Epithelial cell of proximal tubule (primary cell): ENCODE results near the gene ST6GALNAC3. TPM values are rescaled to one million over a fixed set of nuclear protein-coding genes. Genes with fewer than 3 reads are reported as not detected.

Experiments used
- DNase-seq: peaks from one replicate; pipeline ENCODE4 v3.0.0-alpha.2; 2011; ENCODE audit warnings: low read depth
- H3K4me3 ChIP-seq: 2 replicates; pipeline ENCODE4 v1.5.1; 2011; ENCODE audit warnings: low read depth, mild to moderate bottlenecking, low read length
- total RNA-seq: library from RNA; depleted of rRNA; stranded (reverse); fragments of >200 nt; gene quantifications from 2 replicates; pipeline ENCODE4 v1.2.3, GENCODE V29; 2015
- TF ChIP-seq, protein P1 (sequence below): conservative IDR thresholded peaks from 2 replicates; pipeline ENCODE4 v1.5.1; 2012; ENCODE audit warnings: low read depth, mild to moderate bottlenecking, low read length

Gene ST6GALNAC3
- total RNA-seq, 1 donor from 2014 or later, result 0.75 TPM

DNA sequence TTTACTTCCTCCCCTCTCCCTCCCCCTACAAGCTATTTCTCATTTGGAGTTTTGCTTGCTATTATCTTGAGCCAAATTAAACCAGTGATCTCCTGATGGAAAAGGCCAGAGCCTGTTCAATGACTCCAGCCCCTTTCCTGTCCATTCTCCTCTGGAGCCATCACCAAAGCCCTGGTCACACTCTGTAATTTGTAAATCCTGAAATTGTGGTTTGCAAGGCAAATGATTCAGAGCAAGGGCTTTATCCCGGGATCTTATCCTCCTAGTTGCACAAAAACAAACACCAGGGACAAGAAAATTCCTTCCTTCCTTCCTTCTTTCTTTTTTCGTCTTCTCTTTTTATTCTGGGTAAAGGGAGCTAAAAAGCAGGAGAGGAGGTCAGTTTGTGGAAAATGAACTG, 426.6 kb downstream of the ST6GALNAC3 start:
- no peak for DNase-seq
- H3K4me3 ChIP-seq, result no peak overlapping the region
- TF ChIP-seq, protein P1, sequence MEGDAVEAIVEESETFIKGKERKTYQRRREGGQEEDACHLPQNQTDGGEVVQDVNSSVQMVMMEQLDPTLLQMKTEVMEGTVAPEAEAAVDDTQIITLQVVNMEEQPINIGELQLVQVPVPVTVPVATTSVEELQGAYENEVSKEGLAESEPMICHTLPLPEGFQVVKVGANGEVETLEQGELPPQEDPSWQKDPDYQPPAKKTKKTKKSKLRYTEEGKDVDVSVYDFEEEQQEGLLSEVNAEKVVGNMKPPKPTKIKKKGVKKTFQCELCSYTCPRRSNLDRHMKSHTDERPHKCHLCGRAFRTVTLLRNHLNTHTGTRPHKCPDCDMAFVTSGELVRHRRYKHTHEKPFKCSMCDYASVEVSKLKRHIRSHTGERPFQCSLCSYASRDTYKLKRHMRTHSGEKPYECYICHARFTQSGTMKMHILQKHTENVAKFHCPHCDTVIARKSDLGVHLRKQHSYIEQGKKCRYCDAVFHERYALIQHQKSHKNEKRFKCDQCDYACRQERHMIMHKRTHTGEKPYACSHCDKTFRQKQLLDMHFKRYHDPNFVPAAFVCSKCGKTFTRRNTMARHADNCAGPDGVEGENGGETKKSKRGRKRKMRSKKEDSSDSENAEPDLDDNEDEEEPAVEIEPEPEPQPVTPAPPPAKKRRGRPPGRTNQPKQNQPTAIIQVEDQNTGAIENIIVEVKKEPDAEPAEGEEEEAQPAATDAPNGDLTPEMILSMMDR, result no peak

DNA sequence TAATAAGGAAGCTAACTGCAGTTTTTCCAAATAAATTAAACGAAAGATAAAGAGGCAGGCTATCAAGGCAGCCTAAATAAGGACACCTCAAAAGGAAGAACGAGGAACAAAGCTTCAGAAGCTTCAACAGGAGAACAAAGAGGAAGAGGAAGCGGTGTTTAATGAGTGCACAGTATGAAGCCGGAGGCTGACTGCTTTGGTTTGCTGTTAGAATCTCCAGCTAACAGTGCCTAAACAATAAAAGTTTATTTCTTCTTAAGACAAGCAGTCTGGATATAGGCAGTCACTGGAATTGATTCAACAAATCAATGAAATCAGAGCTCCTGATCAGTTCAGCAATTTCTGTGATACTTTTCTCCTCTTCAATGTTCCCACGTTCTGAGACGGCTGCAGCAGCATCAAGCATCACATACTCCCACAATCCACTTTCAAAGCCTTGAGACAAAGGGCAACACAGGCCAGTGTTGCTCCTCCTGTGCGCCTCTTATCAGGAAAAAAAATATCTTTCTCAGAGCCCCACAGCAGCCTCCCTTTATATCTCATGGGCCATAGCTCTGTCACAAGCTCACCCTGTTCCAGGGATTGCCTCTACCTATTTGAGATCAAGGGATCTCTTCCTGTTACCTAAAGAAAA, 427.2 kb downstream of the ST6GALNAC3 start:
- no peak overlapping the region for H3K4me3 ChIP-seq
- TF ChIP-seq, protein P1, result no peak
- DNase-seq, result no peak

DNA sequence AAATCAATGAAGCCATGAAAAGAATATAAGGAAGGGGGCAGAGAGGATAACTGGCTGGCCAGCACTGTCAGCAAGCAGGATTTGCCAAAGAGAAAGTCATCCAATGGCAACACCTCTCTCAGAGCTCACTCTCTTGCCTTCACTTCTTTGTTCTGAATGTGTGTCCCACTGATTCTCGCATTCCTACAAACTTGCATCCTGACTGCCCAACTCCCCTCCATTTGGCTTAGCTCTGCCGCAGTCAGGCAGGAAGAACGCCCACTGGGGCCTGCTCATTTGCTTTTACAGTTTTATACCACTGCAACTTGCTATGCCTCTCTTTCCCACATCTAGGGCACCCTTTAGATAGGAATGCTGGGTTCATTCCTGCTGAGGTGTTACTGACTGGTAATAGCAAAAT, 428.6 kb downstream of the ST6GALNAC3 start:
- TF ChIP-seq, protein P1, result no peak
- no peak for DNase-seq
- H3K4me3 ChIP-seq, result no peak overlapping the region

DNA sequence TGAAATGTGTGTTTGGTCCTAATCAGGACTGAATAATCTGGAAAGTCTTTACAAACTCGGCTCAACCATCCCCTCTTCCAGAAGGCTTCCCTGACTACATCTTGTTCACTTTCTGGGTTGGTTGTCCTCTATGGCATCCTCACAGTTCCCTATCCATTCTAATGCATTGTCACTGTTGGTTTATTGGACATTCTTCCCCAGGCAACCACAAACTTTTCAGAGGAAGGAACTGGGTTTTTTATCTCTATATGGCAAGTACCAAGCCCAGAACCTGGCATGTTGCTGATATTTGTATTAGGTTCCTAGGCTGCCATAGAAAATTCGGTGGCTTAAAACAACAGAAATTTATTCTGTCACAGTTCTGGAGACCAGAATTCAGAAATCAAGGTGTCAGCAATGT, 429.2 kb downstream of the ST6GALNAC3 start:
- DNase-seq, result no peak
- no peak overlapping the region for H3K4me3 ChIP-seq
- TF ChIP-seq, protein P1, result no peak

DNA sequence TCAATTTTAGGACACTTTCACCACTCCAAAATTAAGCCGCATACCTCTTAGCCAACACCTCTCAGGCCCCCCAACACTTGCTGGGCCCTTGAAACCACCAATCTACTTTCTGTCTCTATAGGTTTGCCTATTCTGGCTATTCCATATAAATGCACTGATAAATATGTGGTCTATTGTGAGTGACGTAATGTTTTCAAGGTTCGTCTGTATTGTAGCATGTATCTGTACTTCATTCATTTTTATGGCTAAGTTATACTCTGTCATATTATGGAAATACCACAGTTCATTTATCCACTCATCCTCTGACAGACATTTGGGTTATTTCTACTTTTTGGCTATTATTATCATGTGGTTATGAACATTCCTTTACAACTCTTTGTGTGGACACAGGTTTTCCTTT, 432.8 kb downstream of the ST6GALNAC3 start:
- TF ChIP-seq, protein P1, result no peak
- no peak overlapping the region for H3K4me3 ChIP-seq
- no peak for DNase-seq

DNA sequence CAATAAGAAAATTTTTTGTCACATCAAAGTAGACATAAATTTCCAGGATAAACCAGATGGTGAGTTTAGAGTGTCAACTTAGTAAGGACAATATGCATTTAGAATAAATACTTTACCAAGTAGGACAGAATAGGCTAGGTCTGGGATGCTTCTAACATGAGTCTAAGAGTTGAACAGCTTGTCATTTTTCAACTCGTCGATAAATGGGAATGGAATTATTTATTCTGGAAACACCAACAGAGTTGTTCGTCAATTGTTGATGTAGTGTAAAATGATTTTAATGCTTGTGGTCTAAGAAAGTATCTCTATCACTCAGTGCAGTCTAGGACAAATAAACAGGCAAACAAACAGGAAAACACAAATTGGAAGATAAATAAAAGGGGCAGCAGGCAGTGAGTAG, 434.3 kb downstream of the ST6GALNAC3 start:
- DNase-seq, result no peak
- TF ChIP-seq, protein P1, result no peak
- H3K4me3 ChIP-seq, result no peak overlapping the region

DNA sequence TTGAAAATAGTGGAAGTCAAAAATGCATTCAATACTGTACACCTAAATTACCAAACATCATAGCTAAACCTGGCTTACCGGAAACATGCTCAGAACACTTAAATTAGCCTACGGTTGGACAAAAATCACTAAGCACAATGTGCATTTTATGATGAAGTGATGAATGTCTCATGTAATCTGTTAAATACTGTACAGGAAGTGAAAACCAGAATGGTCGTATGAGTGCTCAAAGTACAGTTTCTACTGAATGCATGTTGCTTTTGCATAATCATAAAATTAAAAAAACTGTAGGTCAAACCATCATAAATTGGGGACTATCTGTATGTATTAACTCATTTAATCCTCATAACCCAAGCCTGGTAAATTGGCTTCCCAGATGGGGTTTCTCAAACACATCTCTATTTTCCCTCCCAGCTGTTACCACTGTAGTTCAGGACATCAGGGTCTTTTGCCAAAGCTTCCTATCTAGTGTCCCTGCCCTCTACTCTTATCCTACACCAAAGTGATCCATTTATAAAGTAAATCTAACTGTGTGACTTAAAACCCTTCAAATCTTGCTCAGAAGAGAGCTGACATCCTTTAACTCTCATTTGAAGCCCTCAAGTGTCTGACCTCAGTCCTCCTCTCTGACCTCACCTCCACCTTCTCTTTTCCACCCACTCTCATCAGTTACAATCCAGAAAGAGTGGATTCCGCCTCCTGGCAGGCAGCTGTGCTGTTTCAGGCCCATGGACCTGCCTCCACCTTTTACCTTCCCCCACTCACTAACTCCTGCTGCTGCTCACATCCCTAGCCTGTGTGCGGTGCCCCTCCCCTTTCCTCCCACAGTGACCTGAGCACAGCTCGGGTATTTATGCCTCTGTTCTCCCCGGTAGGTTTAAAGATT, 436.4 kb downstream of the ST6GALNAC3 start:
- TF ChIP-seq, protein P1, result no peak
- H3K4me3 ChIP-seq, result no peak overlapping the region
- DNase-seq, result no peak
